ENCODE results near the gene YWHAB. TPM values are rescaled to one million over a fixed set of nuclear protein-coding genes. Genes with fewer than 3 reads are reported as not detected.

YWHAB gene
- total and polyA plus RNA-seq, 10 of the 15 experiments (the other 5 are each of a cell fraction or from before 2014, with no cell fraction given) = 63.5 to 323 (median 144) TPM

- TF ChIP-seq SMAD1 (IDR thresholded peaks at IDR 0.05; ENCODE audit: low read depth, partially characterized antibody) (no peak), YY1 (IDR thresholded peaks at IDR 0.05; ENCODE audit: low read depth, low read length) (0 out of 2 replicates have a peak, but pooled peaks have one; percentile 31), PML (IDR thresholded peaks at IDR 0.05; ENCODE audit: low read length) (no peak; the same call in 1 of the 2 replicates), PAX5 (IDR thresholded peaks at IDR 0.05; ENCODE audit: borderline replicate concordance, low read depth, low read length) (0 out of 2 replicates have a peak, but pooled peaks have one; percentile 65), NKRF (conservative IDR thresholded peaks at IDR 0.05) (peak; percentile 89), MXI1 (IDR thresholded peaks at IDR 0.05; ENCODE audit: low read depth, low read length) (peak; percentile 56; the same call in 1 of the 2 replicates), NR2F1 (conservative IDR thresholded peaks at IDR 0.05) (peak; percentile 51; the same call in 1 of the 2 replicates), NR2C2 (IDR thresholded peaks at IDR 0.05; ENCODE audit: borderline replicate concordance, control insufficient read depth, insufficient read length, low read depth) (no peak), SUZ12 (IDR thresholded peaks at IDR 0.05; ENCODE audit: unreplicated experiment) (no peak), GABPA (IDR thresholded peaks at IDR 0.05; ENCODE audit: low read depth) (peak; percentile 44; the same call in 1 of the 2 replicates), SP1 (IDR thresholded peaks at IDR 0.05; ENCODE audit: low read depth, low read length) (peak; percentile 27), KDM1A (IDR thresholded peaks at IDR 0.05; ENCODE audit: borderline replicate concordance) (no peak), SREBF2 (IDR thresholded peaks at IDR 0.05; ENCODE audit: low read length) (no peak), IRF3 (IDR thresholded peaks at IDR 0.05) (no peak), POLR2A (IDR thresholded peaks at IDR 0.05; ENCODE audit: low read depth, low read length) (peak; percentile 85), RUNX3 (IDR thresholded peaks at IDR 0.05; ENCODE audit: low read length) (0 out of 2 replicates have a peak, but pooled peaks have one; percentile 3), ZSCAN29 (IDR thresholded peaks at IDR 0.05) (no peak), ZBTB33 (IDR thresholded peaks at IDR 0.05) (no peak), CREB1 (IDR thresholded peaks at IDR 0.05; ENCODE audit: low read depth) (0 out of 2 replicates have a peak, but pooled peaks have one; percentile 35), RFX5 (IDR thresholded peaks at IDR 0.05; ENCODE audit: low read depth, low read length) (no peak)
- TF ChIP-seq, protein P1, sequence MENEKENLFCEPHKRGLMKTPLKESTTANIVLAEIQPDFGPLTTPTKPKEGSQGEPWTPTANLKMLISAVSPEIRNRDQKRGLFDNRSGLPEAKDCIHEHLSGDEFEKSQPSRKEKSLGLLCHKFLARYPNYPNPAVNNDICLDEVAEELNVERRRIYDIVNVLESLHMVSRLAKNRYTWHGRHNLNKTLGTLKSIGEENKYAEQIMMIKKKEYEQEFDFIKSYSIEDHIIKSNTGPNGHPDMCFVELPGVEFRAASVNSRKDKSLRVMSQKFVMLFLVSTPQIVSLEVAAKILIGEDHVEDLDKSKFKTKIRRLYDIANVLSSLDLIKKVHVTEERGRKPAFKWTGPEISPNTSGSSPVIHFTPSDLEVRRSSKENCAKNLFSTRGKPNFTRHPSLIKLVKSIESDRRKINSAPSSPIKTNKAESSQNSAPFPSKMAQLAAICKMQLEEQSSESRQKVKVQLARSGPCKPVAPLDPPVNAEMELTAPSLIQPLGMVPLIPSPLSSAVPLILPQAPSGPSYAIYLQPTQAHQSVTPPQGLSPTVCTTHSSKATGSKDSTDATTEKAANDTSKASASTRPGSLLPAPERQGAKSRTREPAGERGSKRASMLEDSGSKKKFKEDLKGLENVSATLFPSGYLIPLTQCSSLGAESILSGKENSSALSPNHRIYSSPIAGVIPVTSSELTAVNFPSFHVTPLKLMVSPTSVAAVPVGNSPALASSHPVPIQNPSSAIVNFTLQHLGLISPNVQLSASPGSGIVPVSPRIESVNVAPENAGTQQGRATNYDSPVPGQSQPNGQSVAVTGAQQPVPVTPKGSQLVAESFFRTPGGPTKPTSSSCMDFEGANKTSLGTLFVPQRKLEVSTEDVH (IDR thresholded peaks at IDR 0.05; ENCODE audit: low read depth, partially characterized antibody) = no peak
Observed at GRCh38 chr20:44909872-44910689, 24.6 kb downstream of the YWHAB start, which contains the start of gene PABPC1L (continued).
